Measurements from ENCODE around the gene TFPI.

Gene TFPI

DNA sequence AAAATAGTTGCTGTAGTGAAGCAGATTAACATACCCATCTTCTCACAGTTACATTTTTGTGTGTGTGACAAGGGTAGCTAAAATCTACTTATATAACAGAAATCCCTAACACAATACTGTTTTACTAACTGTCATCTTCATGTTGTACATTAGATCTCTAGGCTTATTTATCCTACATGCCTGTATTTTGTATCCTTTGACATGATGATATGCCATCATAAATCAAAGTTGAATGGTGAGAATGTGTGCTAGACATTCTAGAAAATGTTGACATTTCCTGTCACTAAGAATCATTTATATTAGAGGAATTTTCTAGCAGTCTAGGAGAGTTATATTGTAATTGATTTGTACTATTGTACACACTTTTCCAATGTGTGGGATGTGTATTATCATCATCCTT lies 84.7 kb downstream of the TFPI start:
- no peak for DNase-seq (ENCODE audit: low read depth in 2 of 2, low spot score in 1 of 2)

DNA sequence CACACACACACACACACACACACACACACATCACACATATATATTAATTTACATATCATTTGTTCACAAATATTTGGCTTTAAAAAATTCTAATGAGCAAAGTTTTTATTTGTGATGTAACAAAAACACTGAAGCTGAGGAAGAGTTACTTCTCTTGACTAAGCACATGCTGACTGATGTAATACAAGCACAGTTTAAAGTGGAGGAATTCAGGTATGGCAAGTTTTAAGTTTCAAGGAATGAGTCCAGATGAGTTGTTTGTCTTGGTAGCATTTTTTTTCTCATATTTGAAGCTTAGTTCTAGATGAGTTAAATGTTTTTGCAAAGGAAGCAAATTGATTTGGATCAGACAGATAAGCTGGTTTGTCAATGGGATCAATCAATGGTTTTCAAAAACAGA lies 86.0 kb downstream of the TFPI start:
- no peak for DNase-seq (ENCODE audit: low read depth in 2 of 2, low spot score in 1 of 2)

DNA sequence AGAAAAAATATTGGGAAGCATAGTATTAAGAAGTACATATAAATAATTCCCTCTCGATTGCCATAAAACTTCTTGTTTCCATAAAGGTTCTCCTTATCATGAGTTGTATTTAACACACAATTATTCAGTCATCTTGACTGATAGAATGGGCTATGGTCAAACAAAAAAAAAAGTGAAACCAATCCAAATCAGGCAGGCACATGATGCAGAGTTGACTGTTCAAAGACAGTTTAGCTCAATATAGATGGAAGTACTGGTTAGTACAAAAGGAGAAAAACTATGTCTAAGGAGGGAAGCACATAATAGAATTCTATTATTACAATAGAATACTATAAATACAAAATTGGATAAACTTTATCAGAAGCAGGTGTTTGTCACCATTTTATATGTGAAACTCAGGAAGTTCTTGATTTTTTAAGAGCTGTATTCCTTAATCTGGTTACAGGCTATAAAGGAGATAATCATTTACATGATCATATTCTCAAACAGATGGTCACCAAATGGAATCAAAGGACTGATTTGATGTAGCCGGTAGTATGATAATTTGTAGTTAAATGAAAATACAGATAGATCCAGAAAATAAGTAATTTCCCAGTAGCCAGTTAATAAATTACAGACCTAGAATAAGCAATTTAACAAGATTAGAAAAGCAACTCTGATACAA lies 88.0 kb downstream of the TFPI start:
- no peak for DNase-seq (ENCODE audit: low read depth in 2 of 2, low spot score in 1 of 2)

DNA sequence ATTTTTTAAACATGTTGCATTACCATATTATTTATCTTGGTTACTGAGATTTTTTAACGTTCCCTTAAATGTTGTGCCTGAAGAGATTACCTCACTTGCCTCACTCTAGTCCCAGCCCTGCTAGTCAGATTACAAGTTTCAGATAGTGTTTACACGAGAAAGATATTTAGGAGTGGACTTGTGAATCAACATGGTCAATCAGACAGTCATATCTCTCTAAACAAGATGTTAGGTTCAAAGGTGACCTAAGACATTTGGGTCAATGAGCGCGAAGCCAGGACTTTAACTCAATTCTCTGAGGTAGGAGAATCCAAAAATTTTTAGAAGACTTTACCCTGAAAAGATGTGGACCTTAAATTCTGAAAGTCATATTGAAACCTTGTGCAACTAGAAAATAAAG lies 91.4 kb downstream of the TFPI start:
- no peak for DNase-seq (ENCODE audit: low read depth in 2 of 2, low spot score in 1 of 2)

DNA sequence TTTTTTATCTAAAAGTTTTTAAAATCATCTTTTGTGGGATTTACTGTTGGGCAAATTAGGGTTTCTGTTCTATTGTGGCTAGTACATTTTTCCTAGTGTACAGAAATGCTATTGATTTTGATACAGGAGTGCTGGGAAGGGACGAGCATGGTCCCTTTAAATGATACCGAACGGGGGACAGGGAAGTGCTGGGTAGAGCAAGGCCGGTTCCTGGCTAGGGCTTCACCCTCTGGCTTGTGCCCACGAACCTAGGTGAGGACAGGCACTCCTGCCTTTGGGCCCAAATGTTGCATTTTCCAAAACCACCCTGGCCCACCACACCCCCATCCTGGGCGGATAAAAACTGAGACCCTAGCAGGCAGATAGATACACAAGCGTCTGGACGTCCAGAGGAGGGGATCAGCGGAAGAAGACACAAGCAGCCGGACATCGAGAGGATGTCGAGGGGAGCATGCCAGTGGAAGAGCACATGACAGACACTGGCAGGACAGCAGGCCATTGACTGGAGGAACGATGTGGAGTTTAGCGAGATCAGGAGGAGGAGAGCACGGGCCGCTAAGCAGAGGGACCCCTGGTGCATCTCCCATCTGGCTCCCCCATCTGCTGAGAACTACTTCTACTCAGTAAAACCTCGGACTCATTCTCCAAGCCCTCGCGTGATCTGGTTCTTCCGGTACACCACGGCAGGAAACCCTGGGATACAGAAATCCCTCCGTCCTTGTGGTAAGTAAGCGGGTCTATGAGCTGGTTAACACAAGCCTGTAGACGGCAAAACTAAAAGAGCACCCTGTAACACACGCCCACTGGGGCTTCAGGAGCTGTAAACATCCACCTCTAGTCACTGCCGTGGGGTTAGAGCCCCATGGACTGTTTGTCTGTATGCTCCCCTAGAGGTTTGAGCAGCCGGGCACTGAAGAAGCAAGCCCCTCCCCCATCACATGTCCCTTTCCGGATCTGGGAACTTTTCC lies 92.7 kb downstream of the TFPI start:
- no peak for DNase-seq (ENCODE audit: low read depth in 2 of 2, low spot score in 1 of 2)

DNA sequence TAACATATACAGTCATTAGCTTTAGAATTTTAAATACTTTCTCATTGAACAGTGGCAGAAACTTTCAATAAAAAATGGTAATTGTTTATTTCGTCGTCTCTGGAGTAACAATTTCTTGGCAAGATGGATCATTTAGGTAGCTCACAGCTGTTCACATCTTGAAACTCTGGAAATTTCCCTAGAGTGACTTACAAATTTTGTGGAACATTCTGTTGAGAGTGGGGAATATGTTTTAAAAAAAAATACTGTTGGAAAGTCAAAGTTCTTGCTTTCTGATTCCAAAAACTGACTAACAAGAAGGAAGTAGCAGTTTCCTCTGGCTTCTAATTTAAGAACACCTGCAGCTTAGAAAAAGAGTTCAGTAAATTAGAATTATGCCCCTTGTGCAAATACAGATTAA lies 95.0 kb downstream of the TFPI start:
- no peak for DNase-seq (ENCODE audit: low read depth in 2 of 2, low spot score in 1 of 2)

DNA sequence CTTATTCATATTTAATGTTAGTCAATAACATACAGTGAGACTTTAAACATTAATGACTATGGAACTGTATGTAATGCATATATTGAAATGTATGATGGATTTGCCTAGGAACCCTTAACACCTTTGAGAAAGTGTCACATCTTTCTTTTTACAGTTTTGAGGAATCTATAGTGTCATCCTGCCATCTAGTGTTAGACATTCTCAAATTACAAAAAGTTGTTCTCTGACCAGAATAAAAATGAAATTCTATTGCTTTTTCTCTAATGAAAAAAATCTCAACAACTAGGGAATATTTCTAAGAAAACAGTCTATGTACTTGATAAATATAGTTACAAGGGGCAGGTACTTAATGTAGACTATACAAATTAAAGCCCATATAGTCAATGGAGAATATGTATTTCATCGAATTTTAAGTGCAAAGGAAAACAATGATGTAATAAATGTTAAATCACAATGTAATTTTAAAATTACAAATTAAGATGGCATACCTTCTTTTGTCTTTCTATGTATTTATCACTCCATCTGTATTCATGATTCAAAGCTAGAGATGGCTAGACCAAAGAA lies 101.1 kb downstream of the TFPI start:
- no peak for DNase-seq (ENCODE audit: low read depth in 2 of 2, low spot score in 1 of 2)

DNA sequence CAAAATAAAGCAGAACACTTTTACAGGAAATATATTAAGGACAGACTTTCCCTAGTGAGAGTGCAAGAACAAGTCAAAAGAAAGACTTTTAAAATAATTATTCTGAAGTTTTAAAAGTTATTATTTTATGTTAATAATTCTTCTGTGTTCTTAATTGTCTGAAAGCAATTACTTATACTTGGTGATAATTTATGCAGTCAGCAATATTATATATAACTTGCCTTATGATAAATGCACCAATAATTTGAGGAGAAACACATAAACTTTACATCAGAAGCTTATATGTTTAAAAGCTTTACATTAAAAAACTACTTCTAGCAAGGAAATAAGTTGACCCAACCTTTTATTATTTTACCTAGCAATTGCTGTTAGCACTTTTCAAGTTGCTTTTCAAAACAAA lies 102.7 kb downstream of the TFPI start:
- DNase-seq (ENCODE audit: low read depth in 2 of 2, low spot score in 1 of 2), result no peak

DNA sequence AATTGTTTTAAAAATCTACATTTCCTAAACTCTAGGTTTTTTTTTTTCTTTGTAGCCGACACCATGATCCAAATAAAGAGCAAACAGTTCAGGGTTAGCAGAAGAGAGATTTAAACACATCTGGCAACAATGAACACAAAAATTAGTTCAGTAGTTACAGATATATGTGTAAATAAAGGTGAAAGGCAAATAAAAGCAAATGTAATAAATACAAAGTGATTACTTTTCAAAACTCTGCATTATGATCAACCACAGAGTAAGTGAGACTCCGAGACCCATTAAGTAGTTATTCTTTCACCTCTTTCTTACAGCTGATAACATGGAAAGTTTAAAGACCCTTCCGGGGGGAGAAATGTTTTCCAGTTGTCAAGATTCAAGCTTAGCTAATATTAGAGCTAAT lies 106.9 kb downstream of the TFPI start:
- no peak for DNase-seq (ENCODE audit: low read depth in 2 of 2, low spot score in 1 of 2)

DNA sequence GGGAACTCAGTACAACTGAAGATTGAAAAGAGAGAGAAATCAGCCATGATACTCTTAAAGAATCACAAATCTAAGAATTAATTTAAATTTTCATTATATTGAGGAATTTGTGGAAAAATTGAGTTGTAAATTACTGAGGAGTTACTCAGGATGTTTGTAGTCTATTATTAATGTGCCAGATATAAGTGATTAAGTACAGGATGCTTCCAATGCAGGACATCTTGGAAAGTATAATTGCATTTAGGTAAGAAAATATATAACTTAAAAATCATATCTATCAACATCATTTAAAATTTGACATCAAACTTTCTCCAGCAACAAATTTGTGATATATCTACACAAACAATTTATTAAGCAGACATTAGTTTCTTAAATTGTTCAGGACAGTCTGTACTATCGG lies 107.5 kb downstream of the TFPI start:
- no peak for DNase-seq (ENCODE audit: low read depth in 2 of 2, low spot score in 1 of 2)

DNA sequence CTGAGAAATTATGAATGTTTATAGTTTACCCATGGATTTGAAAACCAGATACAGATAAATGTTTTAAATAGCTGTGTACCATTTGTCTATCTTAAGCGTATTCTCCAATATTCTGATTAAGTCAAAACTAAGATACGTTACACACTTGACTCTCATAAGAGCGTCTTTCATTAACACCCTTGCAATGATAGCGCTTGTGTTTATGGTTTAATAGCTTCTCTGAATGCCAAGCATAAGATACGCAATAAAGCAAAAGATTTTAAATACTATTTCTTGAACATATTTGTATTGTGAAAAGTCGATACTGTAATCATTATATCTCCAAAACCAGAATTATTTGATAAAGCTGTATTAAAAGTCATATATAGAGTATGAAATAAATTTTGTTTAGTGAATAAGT lies 109.2 kb downstream of the TFPI start:
- no peak for DNase-seq (ENCODE audit: low read depth in 2 of 2, low spot score in 1 of 2)

DNA sequence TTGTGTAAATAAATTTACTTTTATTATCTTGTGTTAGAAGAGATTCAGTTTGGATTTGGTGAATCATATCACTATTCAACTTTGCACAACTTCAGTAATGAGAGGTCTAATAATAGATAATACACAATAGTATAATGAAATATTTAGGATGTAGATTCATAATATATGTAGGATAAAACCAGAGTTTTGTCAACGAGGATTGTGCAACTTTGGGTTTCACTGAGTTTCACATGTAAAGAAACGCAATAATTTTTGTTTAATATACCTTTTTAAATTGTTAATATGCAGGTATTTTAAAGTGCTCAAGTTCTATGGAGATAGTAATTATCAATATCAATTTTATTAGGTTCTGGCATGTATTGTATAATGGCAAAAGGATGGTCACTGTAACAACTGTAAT lies 111.5 kb downstream of the TFPI start:
- no peak for DNase-seq (ENCODE audit: low read depth in 2 of 2, low spot score in 1 of 2)

DNA sequence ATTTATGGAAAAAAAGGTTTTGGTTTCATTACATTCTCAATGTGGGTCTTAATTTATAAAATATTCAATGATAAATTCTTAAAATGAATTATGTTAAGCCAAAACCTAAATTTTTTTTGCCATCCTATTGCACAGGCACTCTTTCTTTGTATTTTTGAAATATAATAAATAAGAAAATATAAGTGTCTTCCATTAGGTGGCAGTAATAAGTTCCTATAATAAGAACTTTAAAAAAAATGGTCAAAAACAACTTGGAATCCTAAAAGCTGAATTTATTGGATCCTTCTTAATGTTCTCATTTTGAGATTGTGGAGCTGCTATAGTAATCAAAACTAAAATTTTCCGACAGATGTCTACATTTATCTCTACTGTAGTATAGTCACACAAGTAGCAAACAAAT lies 111.9 kb downstream of the TFPI start:
- DNase-seq (ENCODE audit: low read depth in 2 of 2, low spot score in 1 of 2), result no peak

DNA sequence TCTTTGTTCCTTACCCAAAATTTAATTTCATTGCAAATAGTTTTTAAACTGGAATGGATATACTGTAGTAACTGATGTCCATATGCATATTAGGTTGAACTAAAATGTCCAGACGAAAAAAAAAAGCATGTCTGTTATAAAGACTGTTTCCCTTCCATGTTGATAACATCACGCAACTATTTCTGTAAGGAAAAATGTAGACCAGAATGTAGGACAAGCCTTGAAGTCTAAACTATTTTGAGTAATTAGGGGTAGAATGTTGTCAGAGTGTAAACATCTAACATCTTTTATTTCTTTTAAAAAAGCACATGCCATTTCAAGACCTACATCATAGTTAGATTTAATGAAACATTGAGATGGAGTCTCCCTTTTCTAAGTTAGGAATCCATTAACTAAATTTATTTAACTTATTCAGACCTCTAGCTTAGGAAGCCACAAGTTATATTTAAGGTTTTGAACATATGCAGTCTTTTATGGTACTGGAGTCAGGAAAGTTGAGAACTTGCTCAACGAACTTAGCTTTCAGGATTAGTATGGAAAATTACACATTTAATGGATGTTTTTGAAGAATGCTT lies 114.0 kb downstream of the TFPI start:
- no peak for DNase-seq (ENCODE audit: low read depth in 2 of 2, low spot score in 1 of 2)

DNA sequence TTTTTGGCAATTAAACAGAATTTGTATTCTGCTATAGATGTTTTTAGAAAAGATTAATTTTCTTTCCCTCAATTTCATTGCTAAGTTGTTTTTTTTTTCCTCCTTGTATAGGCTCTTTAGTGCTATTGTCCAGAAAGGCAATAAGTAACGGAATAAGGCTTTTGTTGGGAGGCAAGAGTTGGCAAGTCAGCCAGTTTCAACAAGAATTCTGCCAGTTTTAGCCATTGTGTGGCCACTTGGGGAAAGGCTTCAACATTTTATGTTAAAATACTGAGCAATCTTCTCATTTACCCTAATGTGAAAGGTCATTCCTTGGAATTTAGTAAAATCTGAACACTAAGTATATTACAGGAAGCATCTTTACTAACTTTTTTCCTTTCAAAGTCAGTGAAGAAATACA lies 115.8 kb downstream of the TFPI start:
- no peak for DNase-seq (ENCODE audit: low read depth in 2 of 2, low spot score in 1 of 2)

DNA sequence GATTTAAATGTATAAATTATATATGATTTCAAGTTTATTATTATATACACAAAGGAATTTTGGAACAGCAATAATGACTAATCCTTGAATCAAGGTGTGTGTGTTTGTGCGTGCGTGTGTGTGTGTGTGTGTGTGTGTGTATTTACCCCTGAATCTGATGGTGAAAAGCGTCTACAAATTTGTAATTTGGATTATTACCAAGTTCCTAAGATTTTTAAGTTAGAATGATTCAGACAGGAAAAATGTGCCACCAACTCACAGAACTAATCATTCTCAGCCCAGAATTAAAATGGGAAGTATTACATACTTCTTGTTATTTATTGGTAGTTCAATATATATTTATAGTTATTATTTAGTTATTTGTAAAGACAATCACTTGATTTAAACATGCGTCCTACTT lies 118.5 kb downstream of the TFPI start:
- no peak for DNase-seq (ENCODE audit: low read depth in 2 of 2, low spot score in 1 of 2)

DNA sequence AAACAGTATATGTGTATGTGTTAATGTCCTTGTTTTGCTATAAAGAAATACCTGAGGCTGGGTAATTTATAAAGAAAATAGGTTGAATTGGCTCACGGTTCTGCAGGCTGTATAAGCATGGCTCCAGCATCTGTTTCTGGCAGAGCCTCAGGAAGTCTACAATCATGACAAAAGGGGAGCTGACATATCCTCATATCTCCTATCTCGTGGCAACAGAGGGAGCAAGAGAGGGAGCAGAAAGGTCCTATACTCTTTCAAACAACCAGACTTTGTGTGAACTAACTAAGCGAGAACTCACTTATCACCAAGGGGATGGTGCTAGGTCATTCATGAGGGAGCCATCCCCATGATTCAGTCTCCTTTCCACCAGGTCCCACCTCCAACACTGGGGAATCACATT lies 119.2 kb downstream of the TFPI start:
- DNase-seq (ENCODE audit: low read depth in 2 of 2, low spot score in 1 of 2), result no peak

DNA sequence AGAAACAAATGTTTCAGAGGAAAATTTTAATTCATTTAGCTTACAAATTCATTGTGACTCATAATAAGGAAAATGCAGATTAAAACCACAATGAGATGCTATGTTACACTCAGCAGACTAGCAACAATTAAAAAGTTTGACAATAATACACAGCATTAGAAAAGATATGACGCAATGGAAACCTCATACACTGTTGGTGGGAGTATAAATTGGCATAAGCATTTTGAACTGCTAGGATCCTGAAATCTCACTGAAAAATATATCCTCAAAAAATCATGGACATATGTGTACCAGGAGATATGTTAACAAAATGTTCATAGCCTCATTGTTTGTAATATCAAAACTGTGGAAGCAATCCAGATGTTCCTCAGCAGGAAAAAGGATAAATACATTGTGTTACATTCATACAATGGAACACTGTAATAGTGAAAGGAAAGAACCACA lies 119.9 kb downstream of the TFPI start:
- no peak for DNase-seq (ENCODE audit: low read depth in 2 of 2, low spot score in 1 of 2)

DNA sequence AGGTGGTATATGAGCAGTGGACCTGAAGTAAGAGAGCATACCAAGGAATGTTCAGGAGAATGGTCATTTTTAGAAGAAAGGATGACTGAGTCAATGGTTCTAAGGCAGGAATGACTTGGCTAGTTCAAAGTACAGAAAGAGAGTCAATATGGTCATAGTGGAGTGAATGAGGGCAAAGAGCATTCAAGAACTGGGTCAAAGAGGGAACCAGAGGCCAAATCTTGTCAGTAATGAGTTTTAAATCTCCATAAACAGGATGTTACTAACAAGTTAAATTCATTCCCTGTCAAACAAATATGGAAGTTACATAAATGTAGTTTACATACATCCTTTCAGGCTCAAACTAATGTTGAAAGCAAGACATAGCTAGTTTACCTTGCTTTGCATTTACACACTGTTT lies 122.3 kb downstream of the TFPI start:
- no peak for DNase-seq (ENCODE audit: low read depth in 2 of 2, low spot score in 1 of 2)

DNA sequence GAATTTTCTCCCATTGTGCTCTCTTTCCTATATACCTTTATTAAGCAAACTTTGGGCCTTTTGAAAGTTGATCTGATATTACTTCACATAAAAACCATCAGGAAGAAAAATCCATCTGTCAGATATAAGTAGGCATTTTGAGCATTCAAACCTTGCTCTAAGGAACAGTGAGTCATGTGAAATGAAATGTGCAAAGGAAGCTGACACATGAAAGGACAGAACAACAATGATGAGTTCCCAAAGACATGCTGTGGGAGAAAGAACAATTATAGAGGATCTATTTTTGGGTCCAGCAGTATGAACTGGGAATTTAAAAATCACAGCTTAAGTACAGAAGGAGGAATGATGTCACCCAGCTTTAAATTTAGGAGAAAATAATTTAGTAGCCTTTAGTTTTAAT lies 124.2 kb downstream of the TFPI start:
- no peak for DNase-seq (ENCODE audit: low read depth in 2 of 2, low spot score in 1 of 2)

DNA sequence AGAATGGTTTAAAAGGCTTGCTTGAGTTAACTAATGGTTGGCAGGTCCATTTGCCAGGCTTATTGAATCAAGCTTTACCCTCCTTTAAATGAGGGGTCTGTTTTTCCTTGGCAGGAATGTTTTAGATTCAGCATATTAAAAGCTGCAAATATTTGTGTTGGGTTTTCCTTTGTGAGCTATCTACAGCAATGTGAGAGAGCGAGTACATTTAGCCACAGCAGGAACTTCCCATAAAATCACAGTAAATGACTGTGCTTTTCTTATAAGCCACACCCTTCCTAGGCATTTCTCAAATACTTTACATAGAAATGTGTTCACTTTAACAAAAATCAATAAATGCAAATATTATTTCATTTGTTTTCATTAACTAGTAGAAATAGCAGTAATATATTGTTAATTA lies 130.1 kb downstream of the TFPI start:
- DNase-seq (ENCODE audit: low read depth in 2 of 2, low spot score in 1 of 2), result no peak

DNA sequence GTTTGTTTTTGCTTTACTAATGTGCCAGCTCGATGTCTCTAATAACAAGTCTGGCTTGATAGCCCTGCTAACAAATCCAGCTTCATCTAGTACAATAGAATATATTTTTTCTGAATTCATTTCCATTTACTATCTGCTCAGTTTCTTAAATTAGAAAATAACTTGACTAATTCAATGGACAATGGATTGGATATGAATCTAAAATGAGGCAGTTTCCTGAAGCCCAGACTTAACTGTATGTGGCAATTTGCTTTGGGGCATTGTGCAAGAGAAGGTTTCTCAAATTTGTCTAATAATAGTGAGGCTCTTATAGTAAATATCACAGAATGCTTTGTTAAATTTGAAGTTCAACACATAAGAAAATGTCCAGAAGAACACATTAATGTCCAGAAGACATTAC lies 132.0 kb downstream of the TFPI start:
- DNase-seq (ENCODE audit: low read depth in 2 of 2, low spot score in 1 of 2), result no peak
